PC-3 (cell line): ENCODE measurements around the gene UBN2.

ENCODE experiments used
- CTCF ChIP-seq: fragments of 300-600 bp; sonication (generic); conservative IDR thresholded peaks from 2 replicates; pipeline ENCODE4 v1.5.1; 2017; ENCODE audit warnings: antibody characterized with exemption, low read depth, mild to moderate bottlenecking, low read length
- EZH2 ChIP-seq: fragments of 300-600 bp; sonication (generic); IDR thresholded peaks from one replicate; pipeline ENCODE4 v1.6.1; 2017; ENCODE audit warnings: antibody characterized with exemption, mild to moderate bottlenecking, low read length; ENCODE audit not compliant: unreplicated experiment

- TF ChIP-seq EZH2: no peak
- TF ChIP-seq CTCF: no peak
Measured at GRCh38 chr7:139254728-139255127, 23.7 kb downstream of the UBN2 start.
